Caco-2 (cell line): ENCODE measurements around the gene LEPROT. TPM values are rescaled to one million over a fixed set of nuclear protein-coding genes. Genes with fewer than 3 reads are reported as not detected.
A peak's percentile ranks its signal among the peaks of the same experiment; 100 is the strongest.

Experiments used
- BruUV-seq: library from RNA; stranded (reverse); fragments of 400-500 nt; replicated peaks from 2 replicates; lab custom pipeline; 2021; lab: Mats Ljungman, UMichigan
- CTCF ChIA-PET: fragments of 300-600 bp; sonication (Branson Sonifier 250); formaldehyde crosslinking; loops from one replicate; lab custom pipeline; 2022; ENCODE audit warnings: antibody characterized with exemption; lab: Charles Lee
- POLR2A ChIA-PET: fragments of 300-600 bp; sonication (Branson Sonifier 250); formaldehyde crosslinking; loops from one replicate; lab custom pipeline; 2022; ENCODE audit warnings: antibody characterized with exemption; lab: Charles Lee
- DNase-seq, 2 experiments: peaks; one replicate each; pipeline versions ENCODE4 v3.0.0 to v3.0.0-alpha.2; 2020 to 2022
- H3K27me3 ChIP-seq: replicated peaks from 2 replicates; pipeline ENCODE4 v1.6.0; 2011; ENCODE audit warnings: low read length; ENCODE audit not compliant: control insufficient read depth, insufficient read depth
- H3K36me3 ChIP-seq: 2 replicates; pipeline ENCODE4 v1.5.1; 2011; ENCODE audit warnings: low read length; ENCODE audit not compliant: control insufficient read depth, insufficient read depth
- H3K4me1 ChIP-seq: fragments of 250-450 bp; sonication (Bioruptor Pico); 2 replicates; pipeline ENCODE4 v1.5.1; 2020; ENCODE audit warnings: mild to moderate bottlenecking
- H3K4me3 ChIP-seq: 2 replicates; pipeline ENCODE4 v1.5.1; 2011; ENCODE audit warnings: low read depth, mild to moderate bottlenecking, control low read depth, low read length
- H3K9me3 ChIP-seq: fragments of 250-450 bp; sonication (Bioruptor Pico); 2 replicates; pipeline ENCODE4 v1.5.1; 2020; ENCODE audit warnings: mild to moderate bottlenecking, moderate library complexity
- H3K27ac Mint-ChIP-seq: one replicate; pipeline ENCODE4 v1.8.0; 2022; ENCODE audit warnings: mixed read lengths; ENCODE audit not compliant: unreplicated experiment
- H3K27me3 Mint-ChIP-seq: one replicate; pipeline ENCODE4 v1.8.0; 2022; ENCODE audit warnings: mixed read lengths; ENCODE audit not compliant: insufficient read depth, unreplicated experiment
- H3K36me3 Mint-ChIP-seq: one replicate; pipeline ENCODE4 v1.8.0; 2022; ENCODE audit warnings: mild to moderate bottlenecking, mixed read lengths; ENCODE audit not compliant: insufficient read depth, unreplicated experiment
- H3K4me1 Mint-ChIP-seq: one replicate; pipeline ENCODE4 v1.8.0; 2022; ENCODE audit warnings: low read depth, mixed read lengths; ENCODE audit not compliant: unreplicated experiment
- H3K4me3 Mint-ChIP-seq: one replicate; pipeline ENCODE4 v1.8.0; 2022; ENCODE audit warnings: mild to moderate bottlenecking, moderate library complexity, mixed read lengths; ENCODE audit not compliant: unreplicated experiment
- H3K9me3 Mint-ChIP-seq: one replicate; pipeline ENCODE4 v1.8.0; 2022; ENCODE audit warnings: mixed read lengths; ENCODE audit not compliant: unreplicated experiment
- CTCF ChIP-seq, 2 experiments: fragments of 200-600 bp in 1 of 2; IDR thresholded peaks; 1 replicate in 1 of 2; 2 replicates in 1 of 2; pipeline versions ENCODE4 v1.5.1 to v1.8.0; 2011 to 2022; ENCODE audit warnings: antibody characterized with exemption in 1 of 2, control low read depth in 1 of 2, inconsistent platforms in 1 of 2, low read depth in 1 of 2, low read length in 1 of 2, mild to moderate bottlenecking in 1 of 2, moderate library complexity in 1 of 2; ENCODE audit not compliant: insufficient read depth in 1 of 2, severe bottlenecking in 1 of 2, unreplicated experiment in 1 of 2
- intact Hi-C: fragments of 100-400 bp; cut with micrococcal nuclease; formaldehyde crosslinking; loops from one replicate; pipeline ENCODE4 v1.10.0; 2022; ENCODE audit not compliant: unreplicated experiment
- total RNA-seq: library from RNA; stranded (reverse); gene quantifications from 2 replicates; pipeline ENCODE4 v1.2.3, GENCODE V29; 2022

LEPROT gene
- total RNA-seq, 1 experiment from 2014 or later = 37.6 TPM

GRCh38 chr1:65470766-65471165 lies 50.3 kb downstream of the LEPROT start:
- Mint-ChIP-seq H3K4me3 (peak overlapping the region; percentile 46), H3K36me3 (no peaks in the 10 kb centered on the region), H3K4me1 (peaks cover 14% of the 10 kb centered on the region), H3K9me3 (no peaks in the 10 kb centered on the region), H3K27me3 (no peaks in the 10 kb centered on the region), H3K27ac (peak overlapping the region; percentile 72)
- no peak for DNase-seq
- intact Hi-C loops = no loop called here
- Histone ChIP-seq H3K9me3 (no peaks in the 10 kb centered on the region), H3K4me1 (peaks cover 42% of the 10 kb centered on the region), H3K27me3 (no peaks in the 10 kb centered on the region), H3K4me3 (no peak overlapping the region), H3K36me3 (no peaks in the 10 kb centered on the region)
- CTCF ChIA-PET = interaction anchor here (1.6 kb wide), 1 partner anchor 39 kb away, joined by 3 read pairs; no protein-coding TSS in a partner anchor
- no TSS peak for BruUV-seq
- TF ChIP-seq CTCF (IDR thresholded peaks at IDR 0.05; ENCODE audit: insufficient read depth in 1 of 2, low read depth in 1 of 2, low read length in 1 of 2, severe bottlenecking in 1 of 2, unreplicated experiment in 1 of 2) = no peak
- POLR2A ChIA-PET = no interaction called here

GRCh38 chr1:65471213-65471833 lies 50.9 kb downstream of the LEPROT start:
- BruUV-seq = no TSS peak
- intact Hi-C loops = no loop called here
- Mint-ChIP-seq H3K4me3 (peak overlapping the region; percentile 46), H3K27ac (peak overlapping the region; percentile 72), H3K4me1 (peaks cover 14% of the 10 kb centered on the region), H3K36me3 (no peaks in the 10 kb centered on the region), H3K9me3 (no peaks in the 10 kb centered on the region), H3K27me3 (no peaks in the 10 kb centered on the region)
- Histone ChIP-seq H3K27me3 (no peaks in the 10 kb centered on the region), H3K4me1 (peaks cover 42% of the 10 kb centered on the region), H3K9me3 (no peaks in the 10 kb centered on the region), H3K36me3 (no peaks in the 10 kb centered on the region), H3K4me3 (no peak overlapping the region)
- ChIA-PET POLR2A (no interaction called here), CTCF (interaction anchor here (1.6 kb wide), 1 partner anchor 40 kb away, joined by 3 read pairs; no protein-coding TSS in a partner anchor)
- peak; percentile 35 to 38 for DNase-seq
- no peak for TF ChIP-seq CTCF (IDR thresholded peaks at IDR 0.05; ENCODE audit: insufficient read depth in 1 of 2, low read depth in 1 of 2, low read length in 1 of 2, severe bottlenecking in 1 of 2, unreplicated experiment in 1 of 2)

- Histone ChIP-seq H3K36me3 (no peaks in the 10 kb centered on the region), H3K27me3 (no peaks in the 10 kb centered on the region), H3K9me3 (no peaks in the 10 kb centered on the region), H3K4me3 (no peak overlapping the region), H3K4me1 (peaks cover 41% of the 10 kb centered on the region)
- Mint-ChIP-seq H3K36me3 (no peaks in the 10 kb centered on the region), H3K27me3 (no peaks in the 10 kb centered on the region), H3K4me3 (peak overlapping the region; percentile 46), H3K27ac (peak overlapping the region; percentile 72), H3K4me1 (peaks cover 14% of the 10 kb centered on the region), H3K9me3 (no peaks in the 10 kb centered on the region)
- no peak for DNase-seq
- POLR2A ChIA-PET = no interaction called here
- intact Hi-C loops = no loop called here
- no peak for TF ChIP-seq CTCF (IDR thresholded peaks at IDR 0.05; ENCODE audit: insufficient read depth in 1 of 2, low read depth in 1 of 2, low read length in 1 of 2, severe bottlenecking in 1 of 2, unreplicated experiment in 1 of 2)
- BruUV-seq = no TSS peak
- CTCF ChIA-PET = no interaction called here
Observed at GRCh38 chr1:65471861-65472332, 51.4 kb downstream of the LEPROT start.
